Measurements from ENCODE around the gene AMDHD2.
A peak's percentile ranks its signal among the peaks of the same experiment; 100 is the strongest.

The AMDHD2 gene

GRCh38 chr16:2520097-2520783 lies at the start of gene AMDHD2:
TSS of gene AMDHD2 (plus strand) at chr16:2520371. CDS start at chr16:2520459, 88 bp downstream.
- peak; percentile 96 for DNase-seq (ENCODE audit: extremely low spot score)
- CTCF ChIA-PET = interaction anchor here (1.4 kb wide), 1 partner anchor 19 kb away, joined by 3 read pairs; no protein-coding TSS in a partner anchor
- TF ChIP-seq CTCF (IDR thresholded peaks at IDR 0.05; ENCODE audit: control extremely low read depth, extremely low read depth, low read depth, missing control alignments) = no peak
- POLR2A ChIA-PET = interaction anchor here (0.6 to 1.7 kb wide), 8 partner anchors 8 to 348 kb away, joined by 3 to 9 read pairs (median 4); partner anchors contain the start of gene CEMP1

- no peak for TF ChIP-seq CTCF (IDR thresholded peaks at IDR 0.05; ENCODE audit: control extremely low read depth, extremely low read depth, low read depth, missing control alignments)
- ChIA-PET POLR2A (no interaction called here), CTCF (interaction anchor here (0.7 to 2.1 kb wide), 4 partner anchors 10 to 43 kb away, joined by 3 to 11 read pairs (median 4); partner anchors contain the start of genes ATP6V0C and TEDC2)
- DNase-seq (ENCODE audit: extremely low spot score) = no peak
These were observed 49.6 kb upstream of the AMDHD2 start for GRCh38 chr16:2470603-2471015.

- POLR2A ChIA-PET = no interaction called here
- DNase-seq (ENCODE audit: extremely low spot score) = no peak
- TF ChIP-seq CTCF (IDR thresholded peaks at IDR 0.05; ENCODE audit: control extremely low read depth, extremely low read depth, low read depth, missing control alignments) = no peak
- CTCF ChIA-PET = interaction anchor here (0.7 to 2.1 kb wide), 4 partner anchors 10 to 42 kb away, joined by 3 to 11 read pairs (median 4); partner anchors contain the start of genes ATP6V0C and TEDC2
These were observed 49.0 kb upstream of the AMDHD2 start, which contains the start of gene NTN3 for GRCh38 chr16:2471016-2471652. TSS of gene NTN3 (plus strand) at chr16:2471297. CDS start at chr16:2471702, 405 bp downstream.

- DNase-seq (ENCODE audit: extremely low spot score) = no peak
- CTCF ChIA-PET = interaction anchor here (0.7 kb wide), 1 partner anchor 42 kb away, joined by 3 read pairs; the partner anchor contains the start of gene ATP6V0C
- no peak for TF ChIP-seq CTCF (IDR thresholded peaks at IDR 0.05; ENCODE audit: control extremely low read depth, extremely low read depth, low read depth, missing control alignments)
- POLR2A ChIA-PET = no interaction called here
These were observed 48.3 kb upstream of the AMDHD2 start for GRCh38 chr16:2471653-2472487.

GRCh38 chr16:2472488-2472864 lies 47.7 kb upstream of the AMDHD2 start:
- ChIA-PET POLR2A (no interaction called here), CTCF (no interaction called here)
- TF ChIP-seq CTCF (IDR thresholded peaks at IDR 0.05; ENCODE audit: control extremely low read depth, extremely low read depth, low read depth, missing control alignments) = no peak

GRCh38 chr16:2472885-2473445 lies 47.2 kb upstream of the AMDHD2 start:
- no peak for TF ChIP-seq CTCF (IDR thresholded peaks at IDR 0.05; ENCODE audit: control extremely low read depth, extremely low read depth, low read depth, missing control alignments)
- no peak for DNase-seq (ENCODE audit: extremely low spot score)
- POLR2A ChIA-PET = no interaction called here
- CTCF ChIA-PET = no interaction called here

More at GRCh38 chr16:2472488-2472864, 47.7 kb upstream of the AMDHD2 start:
- no peak for DNase-seq (ENCODE audit: extremely low spot score)

Data from GM10248 (cell line).